GM23338 (cell line): ENCODE results near the gene CNPY1. TPM values are rescaled to one million over a fixed set of nuclear protein-coding genes. Genes with fewer than 3 reads are reported as not detected.
A peak's percentile ranks its signal among the peaks of the same experiment; 100 is the strongest.

Experiments used
- ATAC-seq: fragments of 200-7000 bp; cut with Tn5 transposase; 3 replicates; pipeline ENCODE4 v1.9.1; 2020
- DNase-seq: peaks from one replicate; pipeline ENCODE4 v3.0.0-alpha.2; 2015; ENCODE audit warnings: low spot score
- H2AFZ ChIP-seq: fragments of 200-600 bp; sonication (generic); 2 replicates; pipeline ENCODE4 v1.8.0; 2016; ENCODE audit warnings: antibody characterized with exemption, mild to moderate bottlenecking, moderate library complexity
- H3F3A ChIP-seq: fragments of 200-600 bp; sonication (generic); replicated peaks from 2 replicates; pipeline ENCODE4 v1.8.0; 2017; ENCODE audit warnings: antibody characterized with exemption, mixed run types, low read depth
- H3K27ac ChIP-seq: fragments of 200-600 bp; sonication (generic); 2 replicates; pipeline ENCODE4 v1.6.1; 2016; ENCODE audit warnings: low read depth
- H3K27me3 ChIP-seq: fragments of 200-600 bp; sonication (generic); 2 replicates; pipeline ENCODE4 v1.8.0; 2016; ENCODE audit warnings: mild to moderate bottlenecking, mixed run types, moderate library complexity; ENCODE audit not compliant: insufficient read depth
- H3K36me3 ChIP-seq: fragments of 200-600 bp; sonication (generic); 2 replicates; pipeline ENCODE4 v1.8.0; 2016; ENCODE audit warnings: mild to moderate bottlenecking; ENCODE audit not compliant: insufficient read depth
- H3K4me1 ChIP-seq: fragments of 200-600 bp; sonication (generic); 2 replicates; pipeline ENCODE4 v1.8.0; 2016; ENCODE audit warnings: mild to moderate bottlenecking, moderate library complexity; ENCODE audit not compliant: insufficient read depth
- H3K4me2 ChIP-seq: fragments of 200-600 bp; sonication (generic); 2 replicates; pipeline ENCODE4 v1.7.1; 2017; ENCODE audit warnings: mixed run types
- H3K4me3 ChIP-seq: fragments of 200-600 bp; sonication (generic); 2 replicates; pipeline ENCODE4 v1.6.1; 2016; ENCODE audit warnings: mixed run types
- H3K79me2 ChIP-seq: fragments of 200-600 bp; sonication (generic); replicated peaks from 2 replicates; pipeline ENCODE4 v1.8.0; 2017; ENCODE audit warnings: mild to moderate bottlenecking; ENCODE audit not compliant: insufficient read depth
- H3K9me2 ChIP-seq: fragments of 200-600 bp; sonication (generic); 2 replicates; pipeline ENCODE4 v1.8.0; 2017; ENCODE audit not compliant: insufficient read depth
- H4K20me1 ChIP-seq: fragments of 200-600 bp; sonication (generic); replicated peaks from 2 replicates; pipeline ENCODE4 v1.8.0; 2017; ENCODE audit warnings: mild to moderate bottlenecking; ENCODE audit not compliant: insufficient read depth
- H3K27ac Mint-ChIP-seq: 2 replicates; pipeline ENCODE4 v1.8.0; 2020; ENCODE audit warnings: inconsistent platforms, mild to moderate bottlenecking, moderate library complexity, mixed read lengths
- H3K27me3 Mint-ChIP-seq: 3 replicates; pipeline ENCODE4 v1.8.0; 2022; ENCODE audit warnings: low read depth, mild to moderate bottlenecking, moderate library complexity, mixed read lengths, inconsistent platforms; ENCODE audit not compliant: insufficient read depth, poor library complexity
- H3K36me3 Mint-ChIP-seq: 3 replicates; pipeline ENCODE4 v1.8.0; 2021; ENCODE audit warnings: low read depth, mild to moderate bottlenecking, inconsistent platforms, moderate library complexity, mixed read lengths
- H3K4me1 Mint-ChIP-seq: 3 replicates; pipeline ENCODE4 v1.8.0; 2020; ENCODE audit warnings: mild to moderate bottlenecking, inconsistent platforms, mixed read lengths
- H3K4me3 Mint-ChIP-seq: 3 replicates; pipeline ENCODE4 v1.8.0; 2021; ENCODE audit warnings: moderate library complexity, mild to moderate bottlenecking, inconsistent platforms, mixed read lengths
- H3K9me3 Mint-ChIP-seq: 3 replicates; pipeline ENCODE4 v1.8.0; 2020; ENCODE audit warnings: moderate library complexity, mild to moderate bottlenecking, inconsistent platforms, mixed read lengths
- CREB1 ChIP-seq: fragments of 250-450 bp; sonication (Bioruptor Pico); IDR thresholded peaks from 2 replicates; pipeline ENCODE4 v1.5.0; 2020; ENCODE audit warnings: low read depth, mild to moderate bottlenecking, moderate library complexity
- CTCF ChIP-seq, 2 experiments: fragments of 200-600 bp in 1 of 2; sonication (generic) in 1 of 2; conservative IDR thresholded peaks; 2 replicates each; pipeline versions ENCODE4 v1.5.1 to v1.6.1; 2016 to 2017; ENCODE audit warnings: antibody characterized with exemption in 2 of 2, low read depth in 2 of 2, mild to moderate bottlenecking in 2 of 2, moderate library complexity in 1 of 2
- EZH2 ChIP-seq: fragments of 200-600 bp; sonication (generic); IDR thresholded peaks from one replicate; pipeline ENCODE4 v1.8.0; 2017; ENCODE audit warnings: antibody characterized with exemption, mild to moderate bottlenecking, low read depth; ENCODE audit not compliant: unreplicated experiment
- JUNB ChIP-seq: IDR thresholded peaks from one replicate; pipeline ENCODE4 v1.6.1; 2016; ENCODE audit warnings: antibody characterized with exemption; ENCODE audit not compliant: unreplicated experiment
- ZNF114 ChIP-seq: fragments of 250-450 bp; sonication (Bioruptor Pico); IDR thresholded peaks from 2 replicates; pipeline ENCODE4 v1.5.0; 2020; ENCODE audit warnings: mild to moderate bottlenecking, moderate library complexity
- ZNF331 ChIP-seq: fragments of 250-450 bp; sonication (Bioruptor Pico); IDR thresholded peaks from 2 replicates; pipeline ENCODE4 v1.5.0; 2020; ENCODE audit warnings: low read depth, mild to moderate bottlenecking, moderate library complexity
- ZNF462 ChIP-seq: fragments of 250-450 bp; sonication (Bioruptor Pico); IDR thresholded peaks from 2 replicates; pipeline ENCODE4 v1.5.0; 2020; ENCODE audit warnings: mild to moderate bottlenecking, moderate library complexity
- polyA plus RNA-seq: library from polyadenylated mRNA; unstranded; fragments of >200 nt; fragmentation: Nextera tagmentation; extraction: Ambion mirVana; gene quantifications from 2 replicates; pipeline ENCODE4 v1.2.1, GENCODE V29; 2016
- total RNA-seq: library from RNA; depleted of rRNA; stranded (reverse); fragments of >200 nt; shearing (Covaris generic); gene quantifications from 2 replicates; pipeline ENCODE4 v1.2.3, GENCODE V29; 2014
- TF ChIP-seq, protein P1 (sequence below): IDR thresholded peaks from one replicate; pipeline ENCODE4 v1.6.1; 2018; ENCODE audit warnings: antibody characterized with exemption; ENCODE audit not compliant: unreplicated experiment

CNPY1 gene
- total and polyA plus RNA-seq, 2 experiments from 2014 or later, result not detected

- TF ChIP-seq, protein P1, sequence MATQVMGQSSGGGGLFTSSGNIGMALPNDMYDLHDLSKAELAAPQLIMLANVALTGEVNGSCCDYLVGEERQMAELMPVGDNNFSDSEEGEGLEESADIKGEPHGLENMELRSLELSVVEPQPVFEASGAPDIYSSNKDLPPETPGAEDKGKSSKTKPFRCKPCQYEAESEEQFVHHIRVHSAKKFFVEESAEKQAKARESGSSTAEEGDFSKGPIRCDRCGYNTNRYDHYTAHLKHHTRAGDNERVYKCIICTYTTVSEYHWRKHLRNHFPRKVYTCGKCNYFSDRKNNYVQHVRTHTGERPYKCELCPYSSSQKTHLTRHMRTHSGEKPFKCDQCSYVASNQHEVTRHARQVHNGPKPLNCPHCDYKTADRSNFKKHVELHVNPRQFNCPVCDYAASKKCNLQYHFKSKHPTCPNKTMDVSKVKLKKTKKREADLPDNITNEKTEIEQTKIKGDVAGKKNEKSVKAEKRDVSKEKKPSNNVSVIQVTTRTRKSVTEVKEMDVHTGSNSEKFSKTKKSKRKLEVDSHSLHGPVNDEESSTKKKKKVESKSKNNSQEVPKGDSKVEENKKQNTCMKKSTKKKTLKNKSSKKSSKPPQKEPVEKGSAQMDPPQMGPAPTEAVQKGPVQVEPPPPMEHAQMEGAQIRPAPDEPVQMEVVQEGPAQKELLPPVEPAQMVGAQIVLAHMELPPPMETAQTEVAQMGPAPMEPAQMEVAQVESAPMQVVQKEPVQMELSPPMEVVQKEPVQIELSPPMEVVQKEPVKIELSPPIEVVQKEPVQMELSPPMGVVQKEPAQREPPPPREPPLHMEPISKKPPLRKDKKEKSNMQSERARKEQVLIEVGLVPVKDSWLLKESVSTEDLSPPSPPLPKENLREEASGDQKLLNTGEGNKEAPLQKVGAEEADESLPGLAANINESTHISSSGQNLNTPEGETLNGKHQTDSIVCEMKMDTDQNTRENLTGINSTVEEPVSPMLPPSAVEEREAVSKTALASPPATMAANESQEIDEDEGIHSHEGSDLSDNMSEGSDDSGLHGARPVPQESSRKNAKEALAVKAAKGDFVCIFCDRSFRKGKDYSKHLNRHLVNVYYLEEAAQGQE, result no peak
- TF ChIP-seq ZNF114 (CRISPR knock-in tag), result no peak
Measured at GRCh38 chr7:155562106-155562505, 15.7 kb upstream of the CNPY1 start (continued).

GRCh38 chr7:155560982-155561686 lies 14.8 kb upstream of the CNPY1 start:
- H3K27ac ChIP-seq, result no peak overlapping the region
- H2AFZ ChIP-seq, result peak overlapping the region; percentile 38; the same call in 1 of the 2 replicates
- H3K36me3 Mint-ChIP-seq, result no peaks in the 10 kb centered on the region
- no peaks in the 10 kb centered on the region for H3K9me2 ChIP-seq
- H3K4me3 Mint-ChIP-seq, result no peak overlapping the region
- no peaks in the 10 kb centered on the region for H3K9me3 Mint-ChIP-seq
- no peaks in the 10 kb centered on the region for H3K4me1 ChIP-seq
- peaks cover 5% of the 10 kb centered on the region for H3K27me3 Mint-ChIP-seq
- H3K36me3 ChIP-seq, result no peaks in the 10 kb centered on the region
- H3K4me3 ChIP-seq, result no peak overlapping the region
- no peaks in the 10 kb centered on the region for H4K20me1 ChIP-seq
- no peaks in the 10 kb centered on the region for H3K27me3 ChIP-seq
- H3K4me1 Mint-ChIP-seq, result no peaks in the 10 kb centered on the region; the same call in 2 of the 3 replicates
- DNase-seq (no peak), ATAC-seq (no peak)
- no peak overlapping the region for H3K4me2 ChIP-seq
- H3K27ac Mint-ChIP-seq, result no peak overlapping the region
- H3F3A ChIP-seq, result no peaks in the 10 kb centered on the region
- no peaks in the 10 kb centered on the region for H3K79me2 ChIP-seq
- TF ChIP-seq EZH2 (no peak), ZNF331 (no peak), JUNB (no peak), ZNF462 (CRISPR knock-in tag) (no peak), ZNF114 (CRISPR knock-in tag) (no peak), CTCF (conservative IDR thresholded peaks at IDR 0.05; ENCODE audit: low read depth in 2 of 2) (no peak), CREB1 (CRISPR knock-in tag) (no peak)
- TF ChIP-seq, protein P1, result no peak
